Measurements from ENCODE around the gene NBAS.

- TF ChIP-seq CTCF (IDR thresholded peaks at IDR 0.05; ENCODE audit: low read depth, low read length) (no peak), POLR2A (IDR thresholded peaks at IDR 0.05; ENCODE audit: extremely low read depth, insufficient read length) (no peak), MAX (IDR thresholded peaks at IDR 0.05; ENCODE audit: low read depth, low read length) (no peak)
These were observed 46.7 kb upstream of the NBAS start for GRCh38 chr2:15607709-15608391.
